ENCODE results near the gene ATXN1.

ATXN1 gene

DNA sequence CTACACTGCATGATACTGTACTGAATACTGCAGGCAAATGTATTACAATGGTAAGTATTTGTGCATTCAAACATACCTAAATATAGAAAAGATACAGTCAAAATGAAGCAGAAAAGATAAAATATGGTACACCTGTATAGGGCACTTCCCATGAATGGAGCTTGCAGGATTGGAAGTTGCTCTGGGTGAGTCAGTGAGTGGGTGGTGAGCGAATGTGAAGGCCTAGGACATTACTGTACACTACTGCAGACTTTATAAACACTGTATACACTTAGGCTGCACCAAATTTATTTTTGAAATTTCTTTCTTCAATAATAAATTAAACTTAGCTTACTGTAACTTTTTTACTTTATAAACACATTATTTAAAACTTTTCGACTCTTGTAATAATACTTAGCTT lies 213.1 kb downstream of the ATXN1 start:
- no peak overlapping the region for H3K27ac ChIP-seq
- peak; percentile 74 for DNase-seq
- H3K27me3 ChIP-seq (replicated peaks), result no peaks in the 10 kb centered on the region
- peaks cover 3% of the 10 kb centered on the region for H3K36me3 ChIP-seq (replicated peaks)
- no peak overlapping the region for H3K4me3 ChIP-seq (ENCODE audit: low read depth, low read length)
- in situ Hi-C loops (cut with HindIII; ENCODE audit: low pct_ligation_motif_present, low sequenced_read_pairs), result no loop called here
- TF ChIP-seq, protein P1, sequence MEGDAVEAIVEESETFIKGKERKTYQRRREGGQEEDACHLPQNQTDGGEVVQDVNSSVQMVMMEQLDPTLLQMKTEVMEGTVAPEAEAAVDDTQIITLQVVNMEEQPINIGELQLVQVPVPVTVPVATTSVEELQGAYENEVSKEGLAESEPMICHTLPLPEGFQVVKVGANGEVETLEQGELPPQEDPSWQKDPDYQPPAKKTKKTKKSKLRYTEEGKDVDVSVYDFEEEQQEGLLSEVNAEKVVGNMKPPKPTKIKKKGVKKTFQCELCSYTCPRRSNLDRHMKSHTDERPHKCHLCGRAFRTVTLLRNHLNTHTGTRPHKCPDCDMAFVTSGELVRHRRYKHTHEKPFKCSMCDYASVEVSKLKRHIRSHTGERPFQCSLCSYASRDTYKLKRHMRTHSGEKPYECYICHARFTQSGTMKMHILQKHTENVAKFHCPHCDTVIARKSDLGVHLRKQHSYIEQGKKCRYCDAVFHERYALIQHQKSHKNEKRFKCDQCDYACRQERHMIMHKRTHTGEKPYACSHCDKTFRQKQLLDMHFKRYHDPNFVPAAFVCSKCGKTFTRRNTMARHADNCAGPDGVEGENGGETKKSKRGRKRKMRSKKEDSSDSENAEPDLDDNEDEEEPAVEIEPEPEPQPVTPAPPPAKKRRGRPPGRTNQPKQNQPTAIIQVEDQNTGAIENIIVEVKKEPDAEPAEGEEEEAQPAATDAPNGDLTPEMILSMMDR (IDR thresholded peaks at IDR 0.05; ENCODE audit: low read depth, low read length, missing control alignments), result no peak

DNA sequence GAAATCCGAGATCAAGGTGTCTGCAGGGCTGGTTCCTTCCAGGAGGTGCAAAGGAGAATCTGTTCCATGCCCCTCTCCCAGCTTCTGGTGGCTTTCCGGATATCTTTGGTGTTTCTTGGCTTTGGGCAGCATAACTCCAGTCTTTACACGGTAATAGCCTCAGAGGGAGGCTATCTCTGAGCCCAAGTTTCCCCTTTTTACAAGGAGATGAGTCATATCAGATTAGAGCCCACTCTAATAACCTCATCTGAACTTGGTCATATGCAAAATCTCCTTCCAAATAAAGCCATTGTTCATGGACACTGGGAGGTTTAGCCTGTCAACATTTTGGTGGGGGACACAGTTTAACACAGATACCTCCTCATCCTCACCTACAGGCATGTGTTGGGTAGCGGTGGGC lies 213.7 kb downstream of the ATXN1 start:
- TF ChIP-seq, protein P1 (IDR thresholded peaks at IDR 0.05; ENCODE audit: low read depth, low read length, missing control alignments), result no peak
- peaks cover under 1% of the 10 kb centered on the region for H3K36me3 ChIP-seq (replicated peaks)
- in situ Hi-C loops (cut with HindIII; ENCODE audit: low pct_ligation_motif_present, low sequenced_read_pairs), result no loop called here
- no peak for DNase-seq
- H3K4me3 ChIP-seq (ENCODE audit: low read depth, low read length), result no peak overlapping the region
- no peak overlapping the region for H3K27ac ChIP-seq
- no peaks in the 10 kb centered on the region for H3K27me3 ChIP-seq (replicated peaks)

DNA sequence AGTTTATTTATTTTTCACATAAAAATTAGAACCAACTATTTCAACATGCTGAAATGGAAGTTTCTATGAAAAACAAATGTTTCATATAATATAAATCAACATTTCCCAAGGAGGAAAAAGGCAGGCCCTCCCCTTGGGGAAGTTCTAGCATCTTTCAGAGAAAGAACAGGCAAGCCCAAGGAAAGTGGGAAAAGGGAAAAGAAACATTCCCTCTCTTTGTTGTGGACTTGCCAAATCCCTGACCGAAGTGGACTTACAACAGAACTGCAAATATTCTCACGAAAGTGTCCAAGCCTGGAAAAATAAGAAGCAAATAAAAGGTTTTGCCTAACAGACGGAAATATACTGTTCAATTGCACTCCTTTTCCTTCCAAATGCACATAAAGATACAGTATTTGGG lies 214.4 kb downstream of the ATXN1 start:
- Histone ChIP-seq H3K36me3 (replicated peaks) (no peaks in the 10 kb centered on the region), H3K27me3 (replicated peaks) (no peaks in the 10 kb centered on the region), H3K27ac (no peak overlapping the region), H3K4me3 (ENCODE audit: low read depth, low read length) (no peak overlapping the region)
- TF ChIP-seq, protein P1 (IDR thresholded peaks at IDR 0.05; ENCODE audit: low read depth, low read length, missing control alignments), result no peak
- in situ Hi-C loops (cut with HindIII; ENCODE audit: low pct_ligation_motif_present, low sequenced_read_pairs), result no loop called here
- no peak for DNase-seq

DNA sequence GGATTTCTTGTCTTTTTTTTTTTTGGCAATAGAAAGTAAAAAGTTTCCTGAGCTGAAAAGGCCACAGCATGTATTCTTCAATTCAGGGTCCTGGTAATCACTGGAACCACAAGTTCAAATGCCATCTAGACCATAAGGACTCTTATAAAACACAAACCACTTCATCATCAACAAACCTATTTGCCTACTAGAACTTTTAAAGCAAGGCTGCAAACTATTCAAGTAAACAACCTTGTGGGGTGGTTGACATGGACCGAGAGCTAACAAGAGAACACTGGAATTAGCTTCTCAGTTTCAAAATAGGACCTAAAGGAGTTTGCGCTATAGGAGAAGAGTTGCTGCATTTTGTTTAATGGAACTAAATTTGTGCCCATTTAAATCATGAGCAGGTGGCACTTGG lies 215.9 kb downstream of the ATXN1 start:
- Histone ChIP-seq H3K27me3 (replicated peaks) (no peaks in the 10 kb centered on the region), H3K4me3 (ENCODE audit: low read depth, low read length) (no peak overlapping the region), H3K36me3 (replicated peaks) (no peaks in the 10 kb centered on the region), H3K27ac (no peak overlapping the region)
- no peak for DNase-seq
- in situ Hi-C loops (cut with HindIII; ENCODE audit: low pct_ligation_motif_present, low sequenced_read_pairs), result no loop called here
- TF ChIP-seq, protein P1 (IDR thresholded peaks at IDR 0.05; ENCODE audit: low read depth, low read length, missing control alignments), result no peak

DNA sequence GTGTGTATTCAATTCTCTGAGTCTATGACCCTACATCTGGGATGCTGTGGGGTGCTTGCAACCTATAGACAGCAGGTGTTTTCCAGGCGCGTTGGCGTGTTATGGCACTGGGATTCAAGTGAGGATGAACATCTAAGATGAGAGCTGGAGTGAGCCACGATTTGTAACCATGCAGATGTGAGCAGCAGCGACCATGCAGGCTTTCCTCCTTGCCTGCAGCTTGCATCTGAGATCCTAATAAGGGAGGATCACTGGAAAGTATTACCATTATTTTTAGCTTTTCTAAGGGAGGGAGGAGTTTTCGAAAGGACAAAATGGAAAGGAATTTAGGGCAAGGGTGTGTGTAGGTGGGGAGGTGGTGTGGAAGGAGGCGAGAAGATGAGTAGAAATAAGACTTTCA lies 216.7 kb downstream of the ATXN1 start:
- TF ChIP-seq, protein P1 (IDR thresholded peaks at IDR 0.05; ENCODE audit: low read depth, low read length, missing control alignments), result no peak
- Histone ChIP-seq H3K4me3 (ENCODE audit: low read depth, low read length) (no peak overlapping the region), H3K27ac (peak overlapping the region; percentile 68), H3K27me3 (replicated peaks) (no peaks in the 10 kb centered on the region), H3K36me3 (replicated peaks) (no peaks in the 10 kb centered on the region)
- in situ Hi-C loops (cut with HindIII; ENCODE audit: low pct_ligation_motif_present, low sequenced_read_pairs), result no loop called here
- DNase-seq, result no peak

DNA sequence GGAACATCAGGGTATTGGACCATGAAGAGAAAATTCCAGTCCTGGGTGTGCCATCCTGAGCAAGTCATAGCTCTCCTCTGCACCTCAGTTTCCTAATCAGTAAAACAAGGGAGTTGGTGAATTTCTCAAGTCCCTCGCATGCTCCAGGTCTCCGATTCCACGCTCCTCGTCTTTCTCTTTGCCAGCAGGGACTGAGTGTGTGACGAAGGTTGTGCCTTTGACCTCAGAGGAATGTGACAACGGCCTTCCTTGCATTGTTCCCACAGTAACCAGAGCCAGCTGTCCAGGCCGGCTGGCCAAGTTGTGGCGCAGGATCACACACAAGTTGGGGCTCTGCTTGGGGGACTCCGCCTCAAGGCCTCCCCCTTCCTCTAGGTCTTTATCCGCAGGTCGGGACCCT lies 217.3 kb downstream of the ATXN1 start:
- in situ Hi-C loops (cut with HindIII; ENCODE audit: low pct_ligation_motif_present, low sequenced_read_pairs), result no loop called here
- peak; percentile 89 for DNase-seq
- Histone ChIP-seq H3K27ac (peak overlapping the region; percentile 68), H3K36me3 (replicated peaks) (no peaks in the 10 kb centered on the region), H3K27me3 (replicated peaks) (no peaks in the 10 kb centered on the region), H3K4me3 (ENCODE audit: low read depth, low read length) (no peak overlapping the region)
- TF ChIP-seq, protein P1 (IDR thresholded peaks at IDR 0.05; ENCODE audit: low read depth, low read length, missing control alignments), result no peak

Measured in brain microvascular endothelial cell (primary cell).